Subcutaneous abdominal adipose tissue (tissue), 5 donors: ENCODE data around the gene NKX3-2.

Experiments used
- H3K27ac ChIP-seq: one replicate; pipeline ENCODE4 v1.7.0; 2013; ENCODE audit warnings: low read depth, mild to moderate bottlenecking, inconsistent platforms, low read length, moderate library complexity
- H3K27me3 ChIP-seq, 5 donors: one replicate each; pipeline ENCODE4 v1.7.0; 2013; ENCODE audit warnings: low read length in 5 of 5, inconsistent platforms in 1 of 5; ENCODE audit not compliant: control insufficient read depth in 5 of 5, insufficient read depth in 4 of 5
- H3K36me3 ChIP-seq, 5 donors: one replicate each; pipeline ENCODE4 v1.7.0; 2013; ENCODE audit warnings: low read length in 5 of 5; ENCODE audit not compliant: control insufficient read depth in 5 of 5, insufficient read depth in 5 of 5
- H3K4me1 ChIP-seq, 5 donors: one replicate each; pipeline ENCODE4 v1.7.0; 2013; ENCODE audit warnings: low read length in 5 of 5, mild to moderate bottlenecking in 3 of 5, moderate library complexity in 1 of 5; ENCODE audit not compliant: control insufficient read depth in 5 of 5, insufficient read depth in 5 of 5
- H3K4me3 ChIP-seq, 5 donors: one replicate each; pipeline ENCODE4 v1.7.0; 2013; ENCODE audit warnings: low read length in 5 of 5, low read depth in 1 of 5
- H3K9ac ChIP-seq, 5 donors: one replicate each; pipeline ENCODE4 v1.7.0; 2013; ENCODE audit warnings: low read length in 5 of 5, mild to moderate bottlenecking in 4 of 5, moderate library complexity in 3 of 5
- H3K9me3 ChIP-seq, 5 donors: one replicate each; pipeline ENCODE4 v1.7.0; 2013; ENCODE audit warnings: low read length in 5 of 5; ENCODE audit not compliant: control insufficient read depth in 5 of 5
- donor health status: healthy.
- donor health status: healthy.
- donor health status: healthy.
- donor health status: healthy.
- donor health status: healthy.

NKX3-2 gene

DNA sequence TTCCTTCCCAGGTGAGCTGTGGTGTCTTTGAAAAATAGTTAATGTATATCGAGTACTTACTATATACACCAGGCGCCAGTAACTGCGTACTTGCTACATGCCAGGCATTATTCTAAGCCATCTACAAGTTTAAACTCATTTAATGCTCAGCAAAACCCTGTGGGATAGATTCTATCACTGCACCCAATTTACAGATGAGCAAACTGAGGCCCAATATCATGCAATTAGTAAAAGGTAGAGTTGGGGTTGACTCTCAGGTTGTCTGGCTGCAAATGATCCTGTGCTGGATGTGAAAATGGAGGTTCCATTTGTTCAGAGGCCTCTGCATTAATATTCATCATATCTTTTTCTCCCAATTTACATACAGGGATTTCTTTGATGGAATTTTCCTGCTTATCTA lies 17.6 kb downstream of the NKX3-2 start:
- peaks cover 60 to 93% (median 89%) of the 10 kb centered on the region in 5 donors for H3K27me3 ChIP-seq
- no peak overlapping the region for H3K9ac ChIP-seq
- H3K36me3 ChIP-seq = no peaks in the 10 kb centered on the region
- no peak overlapping the region for H3K27ac ChIP-seq
- H3K9me3 ChIP-seq = peaks cover 9 to 16% (median 14%) of the 10 kb centered on the region in 5 donors
- H3K4me1 ChIP-seq = peaks cover 0 to 25% (median 17%) of the 10 kb centered on the region in 5 donors
- no peak overlapping the region for H3K4me3 ChIP-seq

DNA sequence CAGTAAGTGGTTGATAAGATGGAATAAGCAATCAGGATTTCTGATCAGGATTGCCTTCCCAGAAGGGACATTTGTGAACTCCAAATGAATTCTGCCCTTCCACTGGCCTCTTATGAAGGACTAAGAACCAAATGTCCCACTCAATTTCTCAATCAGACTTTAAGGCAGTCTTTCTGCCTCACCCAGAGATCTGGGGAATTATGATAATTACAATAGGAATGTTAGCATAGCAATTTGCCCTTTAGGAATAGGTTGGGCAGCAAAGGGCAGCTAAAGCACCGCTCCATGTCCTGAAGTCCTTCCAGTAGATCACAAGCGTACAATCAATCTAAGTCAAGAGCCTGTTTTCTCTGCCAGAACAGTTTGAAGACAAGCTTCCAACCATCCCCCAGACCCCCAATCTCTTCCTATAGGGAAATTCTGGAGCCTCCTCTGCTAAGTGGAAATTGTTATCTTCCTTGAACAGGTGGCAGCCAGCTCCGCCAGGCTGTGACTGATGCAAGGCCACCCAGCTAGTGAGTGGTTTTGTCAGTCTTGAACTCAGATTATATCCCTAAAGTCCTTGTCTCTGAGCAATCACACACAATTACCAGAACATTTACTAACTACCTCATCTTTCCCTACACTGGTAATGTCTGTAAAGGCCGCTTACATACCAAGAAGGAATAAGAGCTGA lies 18.6 kb downstream of the NKX3-2 start:
- Histone ChIP-seq H3K27me3 (peaks cover 53 to 89% (median 86%) of the 10 kb centered on the region in 5 donors), H3K27ac (no peak overlapping the region), H3K4me1 (peaks cover 0 to 20% (median 17%) of the 10 kb centered on the region in 5 donors), H3K36me3 (no peaks in the 10 kb centered on the region), H3K4me3 (no peak overlapping the region), H3K9ac (no peak overlapping the region), H3K9me3 (peaks cover 9 to 16% (median 14%) of the 10 kb centered on the region in 5 donors)

DNA sequence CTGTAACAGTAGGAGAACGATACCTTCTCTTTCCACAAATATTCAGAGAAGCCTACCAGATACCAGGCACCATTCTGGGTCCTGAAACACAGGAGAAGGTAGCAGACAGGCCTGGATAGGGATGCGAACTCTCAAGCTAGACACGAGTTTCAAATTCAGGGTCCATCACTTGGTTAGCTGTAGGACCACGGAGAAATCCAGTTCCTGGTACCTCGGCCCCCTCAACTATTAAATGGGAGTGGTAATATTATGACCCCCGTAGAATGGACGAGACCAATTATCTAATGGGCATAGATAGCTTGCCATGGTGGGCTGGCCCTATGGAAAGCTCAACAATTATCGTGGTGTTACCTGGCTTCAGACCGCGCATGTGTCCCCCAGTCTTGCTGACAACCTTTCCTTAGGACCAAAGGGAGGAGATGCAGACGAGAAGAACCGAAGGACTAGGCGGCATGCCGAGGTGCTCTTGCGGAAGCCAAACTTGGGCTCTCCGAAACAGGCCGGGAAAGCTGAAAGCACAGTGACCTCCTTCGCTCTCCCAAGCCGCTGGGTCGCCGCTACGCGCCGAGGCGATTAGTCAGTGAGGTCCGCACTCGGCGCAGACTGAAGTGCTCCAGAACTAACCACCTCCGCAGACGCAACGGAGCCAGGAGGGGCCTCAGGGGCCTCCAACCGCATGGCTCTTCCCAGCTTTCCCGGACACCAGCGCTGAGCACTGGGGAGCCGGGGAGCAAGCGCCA lies 19.6 kb downstream of the NKX3-2 start:
- H3K4me1 ChIP-seq = peaks cover 0 to 20% (median 17%) of the 10 kb centered on the region in 5 donors
- H3K4me3 ChIP-seq = peak overlapping the region in 1 of 5 donors; percentile 9
- H3K9me3 ChIP-seq = peaks cover 9 to 16% (median 14%) of the 10 kb centered on the region in 5 donors
- no peak overlapping the region for H3K9ac ChIP-seq
- peaks cover 42 to 81% (median 75%) of the 10 kb centered on the region in 5 donors for H3K27me3 ChIP-seq
- H3K27ac ChIP-seq = no peak overlapping the region
- H3K36me3 ChIP-seq = no peaks in the 10 kb centered on the region

DNA sequence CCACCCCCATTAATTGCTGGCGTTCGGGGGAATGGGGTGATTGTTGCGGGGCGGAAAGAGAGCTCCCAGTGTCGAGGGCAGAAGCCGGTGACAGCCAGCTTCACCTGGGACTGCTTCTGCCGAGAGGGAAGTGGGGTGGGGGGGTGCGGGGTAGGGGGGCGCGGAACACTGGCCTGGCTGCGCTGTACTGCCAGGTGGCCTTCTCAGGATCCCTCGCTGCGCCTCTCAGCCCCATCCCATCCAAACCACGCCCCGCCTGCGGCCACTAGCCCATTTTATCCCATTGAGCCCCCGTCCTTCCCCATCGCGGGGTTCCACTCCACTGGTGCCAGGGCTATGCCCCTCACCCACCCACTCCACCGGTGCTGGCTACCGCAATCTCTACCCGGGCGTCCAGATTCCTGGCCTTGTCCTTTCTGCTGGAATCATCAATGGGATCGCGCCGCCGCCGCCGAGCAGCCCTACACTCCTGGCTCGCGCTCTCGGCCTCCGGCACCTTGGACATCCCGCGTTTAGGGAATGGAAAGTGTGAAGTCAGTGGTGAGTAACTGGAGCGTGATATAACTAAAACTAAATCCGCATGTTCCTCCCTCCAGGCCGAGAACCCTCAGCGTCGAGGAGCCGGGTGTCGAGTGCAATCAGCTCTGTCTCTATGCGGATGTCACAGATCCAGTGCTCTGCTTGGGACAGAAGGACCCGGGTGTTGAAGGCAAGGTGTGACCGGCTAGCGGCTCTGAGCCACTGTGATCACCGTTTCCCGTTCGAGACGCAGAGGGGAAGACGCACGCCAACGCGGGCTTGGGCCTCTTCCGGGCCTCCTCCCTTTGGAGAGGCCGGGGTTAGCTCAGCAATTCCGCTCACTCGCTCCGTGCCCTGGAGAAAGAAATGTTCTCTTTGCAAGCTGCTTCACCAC lies 20.5 kb downstream of the NKX3-2 start:
- Histone ChIP-seq H3K27ac (no peak overlapping the region), H3K9ac (no peak overlapping the region), H3K9me3 (peaks cover 9 to 16% (median 14%) of the 10 kb centered on the region in 5 donors), H3K27me3 (peaks cover 36 to 74% (median 67%) of the 10 kb centered on the region in 5 donors), H3K36me3 (no peaks in the 10 kb centered on the region), H3K4me1 (peaks cover 0 to 17% (median 10%) of the 10 kb centered on the region in 5 donors), H3K4me3 (peak overlapping the region in 1 of 5 donors; percentile 9)

DNA sequence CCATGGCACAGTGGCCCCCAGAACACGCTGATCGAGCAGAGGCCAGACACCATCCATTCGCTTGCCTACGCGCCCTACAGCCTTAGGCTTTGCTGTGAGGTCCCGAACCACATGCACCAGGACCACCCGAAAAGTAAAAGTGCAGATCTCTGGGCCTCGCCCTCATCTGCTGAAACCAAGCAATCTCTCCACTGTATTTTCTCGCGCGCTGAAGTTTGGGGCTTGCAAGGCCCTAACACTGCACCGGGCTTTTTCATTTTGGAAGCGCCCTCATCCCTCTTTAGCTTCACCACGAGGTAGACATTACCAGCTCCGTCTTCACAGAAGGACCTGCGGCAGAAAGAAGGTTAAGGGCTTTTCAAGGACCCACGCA lies 21.2 kb downstream of the NKX3-2 start:
- Histone ChIP-seq H3K27ac (no peak overlapping the region), H3K4me1 (peaks cover 0 to 10% (median 5%) of the 10 kb centered on the region in 5 donors), H3K4me3 (no peak overlapping the region), H3K9ac (no peak overlapping the region), H3K9me3 (peaks cover 9 to 16% (median 14%) of the 10 kb centered on the region in 5 donors), H3K36me3 (no peaks in the 10 kb centered on the region), H3K27me3 (peaks cover 30 to 67% (median 60%) of the 10 kb centered on the region in 5 donors)

DNA sequence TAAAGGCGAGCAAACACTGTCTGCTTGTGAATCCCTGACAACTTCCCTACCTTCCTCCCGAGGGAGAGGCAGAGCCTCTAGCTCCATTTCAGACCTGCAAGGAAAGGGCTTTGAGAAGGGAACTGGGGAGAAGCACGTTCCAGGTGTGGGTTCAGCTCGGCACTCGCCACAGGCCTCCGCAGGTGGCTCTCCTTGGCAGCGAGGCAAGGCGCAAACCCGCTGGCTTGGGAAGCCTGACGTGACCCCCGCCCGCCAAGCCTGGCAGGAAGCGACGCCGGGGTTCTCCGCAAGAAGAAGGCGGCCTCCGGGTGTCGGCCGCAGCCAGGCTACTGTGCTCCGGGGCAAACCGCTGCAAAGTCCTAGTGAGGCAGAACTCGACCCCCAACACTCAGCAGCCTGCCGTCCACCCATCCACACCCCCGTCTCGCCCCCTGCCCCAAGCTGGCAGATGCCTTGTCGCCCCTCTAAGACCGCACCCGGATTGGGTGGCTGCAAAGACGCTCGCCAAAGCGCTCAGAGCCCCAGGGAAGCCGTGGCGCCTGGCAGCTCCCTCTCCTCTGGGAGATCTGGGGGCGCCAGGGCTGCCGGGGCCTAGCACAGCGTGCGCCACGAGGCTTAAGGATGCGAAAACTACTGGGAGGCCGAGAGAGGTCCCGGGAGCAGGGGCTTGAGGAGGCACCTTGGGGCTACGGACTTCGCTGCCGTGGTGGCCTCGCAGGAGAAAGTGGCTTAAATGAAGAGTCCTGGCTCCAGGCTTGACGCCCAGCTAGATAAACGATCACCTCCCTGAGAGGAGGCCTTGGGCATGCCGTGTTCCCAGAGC lies 21.8 kb downstream of the NKX3-2 start:
- Histone ChIP-seq H3K27ac (no peak overlapping the region), H3K9me3 (peaks cover 9 to 16% (median 14%) of the 10 kb centered on the region in 5 donors), H3K27me3 (peaks cover 27 to 62% (median 56%) of the 10 kb centered on the region in 5 donors), H3K4me3 (no peak overlapping the region), H3K36me3 (no peaks in the 10 kb centered on the region), H3K4me1 (peaks cover 0 to 8% (median 5%) of the 10 kb centered on the region in 5 donors), H3K9ac (no peak overlapping the region)

DNA sequence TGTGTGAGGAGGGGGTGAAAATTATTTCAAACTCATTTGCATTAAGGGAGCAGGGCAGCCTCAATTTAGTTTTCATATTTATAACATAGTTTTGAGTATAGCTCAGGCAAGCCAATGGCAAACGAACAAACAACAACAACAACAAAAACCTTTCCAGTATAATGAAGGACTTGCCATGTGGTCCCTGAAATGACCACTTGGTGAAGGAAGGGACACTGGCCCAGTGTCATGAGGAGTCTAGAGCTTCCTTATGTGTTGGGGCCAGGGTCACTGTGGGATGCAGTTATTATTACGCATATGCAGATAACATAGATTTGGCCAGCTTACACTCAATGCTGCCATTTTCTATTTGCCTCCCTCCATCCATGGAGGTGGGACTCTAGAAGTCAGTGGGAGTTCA lies 23.3 kb downstream of the NKX3-2 start:
- Histone ChIP-seq H3K9ac (no peak overlapping the region), H3K27ac (no peak overlapping the region), H3K9me3 (peaks cover 9 to 16% (median 14%) of the 10 kb centered on the region in 5 donors), H3K4me3 (no peak overlapping the region), H3K4me1 (peaks cover 0 to 8% (median 5%) of the 10 kb centered on the region in 5 donors), H3K36me3 (no peaks in the 10 kb centered on the region), H3K27me3 (peaks cover 21 to 49% (median 44%) of the 10 kb centered on the region in 5 donors)

DNA sequence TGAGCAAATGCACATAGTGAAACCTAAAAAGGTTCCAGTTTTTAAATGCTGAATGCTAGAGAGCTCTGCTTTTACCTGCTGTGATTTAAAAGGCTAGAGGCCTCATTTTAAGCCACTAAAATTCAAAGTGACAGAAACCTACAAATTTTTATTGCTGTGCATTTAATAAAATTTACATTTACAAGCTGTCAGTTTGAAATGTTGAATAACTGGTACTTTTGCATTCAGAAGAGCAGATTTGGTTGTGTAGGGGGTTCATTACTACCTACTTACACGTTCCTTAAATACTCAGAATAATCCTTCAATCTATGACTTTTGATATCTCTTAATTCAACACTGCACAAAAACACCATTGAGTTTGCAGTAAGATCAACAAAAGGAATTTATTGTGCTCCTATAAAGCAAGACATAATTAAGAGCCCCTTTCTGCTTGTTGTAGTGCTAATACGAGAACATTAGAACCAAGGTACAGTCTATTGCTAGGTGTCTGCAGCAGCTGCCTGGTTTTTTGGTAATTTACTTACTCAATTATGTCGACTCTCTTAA lies 27.9 kb downstream of the NKX3-2 start:
- Histone ChIP-seq H3K9ac (no peak overlapping the region), H3K27ac (no peak overlapping the region), H3K4me1 (no peaks in the 10 kb centered on the region), H3K9me3 (no peaks in the 10 kb centered on the region), H3K36me3 (no peaks in the 10 kb centered on the region), H3K4me3 (no peak overlapping the region), H3K27me3 (peaks cover 6 to 13% (median 8%) of the 10 kb centered on the region in 5 donors)

DNA sequence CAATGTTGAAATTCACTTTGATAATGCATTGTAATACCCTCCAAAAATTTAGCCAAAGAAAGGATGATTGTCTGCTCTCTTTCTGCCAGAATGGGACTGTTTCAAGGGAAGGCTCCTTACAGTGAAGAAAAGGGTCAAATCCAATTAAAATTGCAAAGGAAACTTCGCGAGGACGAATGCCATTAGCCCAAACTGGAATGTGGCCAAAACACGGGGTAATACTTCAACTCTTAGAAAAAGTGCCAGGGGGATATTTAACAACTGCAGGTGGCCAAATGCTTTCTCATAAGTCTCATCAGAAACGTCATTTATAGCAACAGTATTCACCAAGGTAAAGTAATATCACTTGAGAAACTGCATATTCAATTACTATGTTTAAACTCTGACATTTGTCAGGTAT lies 29.0 kb downstream of the NKX3-2 start:
- Histone ChIP-seq H3K4me1 (no peaks in the 10 kb centered on the region), H3K4me3 (no peak overlapping the region), H3K9ac (no peak overlapping the region), H3K36me3 (no peaks in the 10 kb centered on the region), H3K9me3 (no peaks in the 10 kb centered on the region), H3K27me3 (peaks cover under 1 to 8% (median 6%) of the 10 kb centered on the region in 5 donors), H3K27ac (no peak overlapping the region)
